GM19193 (cell line): ENCODE data around the gene HILPDA.

Source experiments
- POLR2A ChIP-seq: IDR thresholded peaks from 4 replicates; pipeline ENCODE4 v1.6.1; 2011; ENCODE audit not compliant: insufficient read depth, insufficient read length; ENCODE audit errors: extremely low read depth

The HILPDA gene

DNA sequence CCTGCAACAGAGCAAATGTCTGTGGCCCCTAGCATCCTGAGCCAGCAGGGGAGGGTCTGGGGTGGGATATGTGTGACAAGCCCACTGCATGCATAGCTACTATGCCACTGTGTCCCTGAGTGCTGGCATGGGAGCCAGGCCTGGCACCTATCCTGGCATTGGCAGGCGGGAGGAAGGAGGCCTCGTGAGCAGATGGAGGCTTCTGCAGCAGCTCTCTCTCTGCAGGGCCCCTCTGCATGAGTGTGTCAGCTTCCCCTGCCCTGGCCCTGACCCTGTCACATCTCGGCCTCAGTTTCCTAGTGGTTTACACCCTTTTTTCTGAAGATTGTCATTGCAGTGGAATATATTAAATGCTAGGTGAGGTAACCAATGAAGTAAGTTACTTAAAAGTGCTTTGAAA lies 32.8 kb upstream of the HILPDA start:
- no peak for TF ChIP-seq POLR2A

- TF ChIP-seq POLR2A, result no peak
These were observed 30.9 kb upstream of the HILPDA start for GRCh38 chr7:128424686-128425275.

- no peak for TF ChIP-seq POLR2A
These were observed 29.8 kb upstream of the HILPDA start for GRCh38 chr7:128425850-128426249.

- no peak for TF ChIP-seq POLR2A
These were observed 28.3 kb upstream of the HILPDA start for GRCh38 chr7:128427289-128427891.

GRCh38 chr7:128430207-128430606 lies 25.5 kb upstream of the HILPDA start:
- no peak for TF ChIP-seq POLR2A

DNA sequence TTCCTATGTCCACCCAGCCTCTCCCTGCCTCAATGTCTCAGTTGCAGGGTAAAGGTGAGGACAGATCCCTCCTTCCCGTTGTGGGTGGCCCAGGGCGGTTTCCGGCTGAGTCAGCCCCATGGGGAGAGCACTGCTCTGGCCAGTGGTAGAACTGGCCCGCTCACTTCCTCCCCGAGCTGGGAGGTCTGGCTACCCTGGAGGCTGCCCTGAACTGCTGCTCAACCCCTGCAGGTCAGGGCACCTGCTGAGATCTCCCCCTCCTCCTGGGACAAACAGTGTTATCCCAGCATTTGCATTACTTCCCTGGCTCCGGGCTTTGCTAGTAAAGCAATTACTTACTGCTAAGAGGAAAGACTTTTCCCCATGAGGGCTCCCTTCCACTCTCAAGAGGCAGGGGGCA lies 24.5 kb upstream of the HILPDA start:
- TF ChIP-seq POLR2A, result no peak

DNA sequence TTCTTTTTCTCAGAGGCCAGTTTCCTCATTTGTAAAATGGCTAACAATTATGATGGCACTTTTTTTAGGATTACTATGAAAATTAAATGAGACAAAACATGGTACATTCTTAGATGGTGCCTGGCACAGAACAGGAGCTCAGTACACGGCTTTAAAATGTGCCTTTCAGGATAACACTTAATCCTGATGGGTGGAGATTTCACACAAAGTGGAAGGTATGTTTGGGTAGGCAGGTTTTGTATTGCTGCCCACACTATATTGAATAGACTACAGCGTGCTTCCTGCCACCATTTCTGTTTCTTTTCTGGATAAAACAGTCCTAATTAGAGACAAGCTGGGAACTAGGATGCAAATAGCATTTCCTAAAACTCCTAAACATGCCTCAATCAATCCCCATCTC lies 23.9 kb upstream of the HILPDA start:
- no peak for TF ChIP-seq POLR2A

GRCh38 chr7:128434413-128435326 lies 21.0 kb upstream of the HILPDA start:
- no peak for TF ChIP-seq POLR2A

DNA sequence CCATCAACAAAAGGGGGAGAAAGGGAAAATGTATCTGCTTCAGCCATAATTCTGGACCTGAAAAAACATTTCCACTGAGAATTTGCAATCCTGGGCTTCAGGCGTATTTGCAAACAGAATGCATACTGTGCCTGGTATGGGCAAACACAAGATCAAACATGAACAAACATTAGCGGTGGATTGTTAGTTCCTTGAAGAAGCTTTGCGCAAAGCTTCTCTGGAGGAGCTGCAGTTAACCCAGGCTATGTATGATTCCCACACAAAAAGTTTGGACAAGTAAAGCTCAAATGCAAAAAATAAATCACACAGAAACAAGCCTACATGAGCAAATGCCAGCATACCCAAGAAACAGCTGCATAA lies 20.4 kb upstream of the HILPDA start:
- TF ChIP-seq POLR2A, result no peak

DNA sequence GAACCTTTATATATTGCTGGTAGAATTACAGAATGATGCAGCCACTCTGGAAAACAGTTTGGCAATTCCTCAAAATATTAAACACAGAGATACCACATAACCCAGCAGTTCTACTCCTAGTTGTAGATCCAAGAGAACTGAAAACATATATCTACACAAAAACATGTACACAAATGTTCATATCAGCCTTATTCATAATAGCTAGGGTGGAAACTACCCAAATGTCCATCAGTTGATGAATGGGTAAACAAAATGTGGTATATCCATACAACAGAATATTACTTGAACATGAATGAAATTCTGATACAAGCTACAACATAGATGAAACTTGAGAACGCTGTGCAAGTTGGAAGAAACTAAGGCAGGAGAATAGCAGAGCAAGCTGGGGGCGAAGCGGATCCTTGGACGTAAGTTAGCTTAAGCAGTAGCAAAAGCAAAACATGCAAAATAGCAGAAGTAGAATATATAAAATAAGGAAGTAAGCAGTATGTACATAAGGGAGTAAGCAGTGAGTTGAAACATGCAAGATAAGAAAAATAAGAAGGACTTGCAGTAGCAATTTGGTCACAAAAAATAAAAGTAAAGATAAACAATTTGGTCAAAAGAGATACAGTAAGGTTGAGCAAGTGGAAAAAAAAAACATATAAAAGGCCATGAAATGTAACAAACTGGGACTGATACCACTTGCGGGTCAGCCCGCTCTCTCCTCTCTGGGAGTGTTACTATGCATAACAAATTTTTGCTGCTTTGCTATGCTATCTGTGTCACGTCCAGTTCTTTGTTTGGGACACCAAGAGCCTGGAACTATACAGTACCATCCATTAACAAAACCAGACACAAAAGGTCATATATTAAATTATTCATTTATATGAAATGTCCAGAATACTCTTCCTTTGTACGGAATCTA lies 18.0 kb upstream of the HILPDA start:
- TF ChIP-seq POLR2A, result no peak

GRCh38 chr7:128442356-128442755 lies 13.3 kb upstream of the HILPDA start:
- TF ChIP-seq POLR2A, result no peak

DNA sequence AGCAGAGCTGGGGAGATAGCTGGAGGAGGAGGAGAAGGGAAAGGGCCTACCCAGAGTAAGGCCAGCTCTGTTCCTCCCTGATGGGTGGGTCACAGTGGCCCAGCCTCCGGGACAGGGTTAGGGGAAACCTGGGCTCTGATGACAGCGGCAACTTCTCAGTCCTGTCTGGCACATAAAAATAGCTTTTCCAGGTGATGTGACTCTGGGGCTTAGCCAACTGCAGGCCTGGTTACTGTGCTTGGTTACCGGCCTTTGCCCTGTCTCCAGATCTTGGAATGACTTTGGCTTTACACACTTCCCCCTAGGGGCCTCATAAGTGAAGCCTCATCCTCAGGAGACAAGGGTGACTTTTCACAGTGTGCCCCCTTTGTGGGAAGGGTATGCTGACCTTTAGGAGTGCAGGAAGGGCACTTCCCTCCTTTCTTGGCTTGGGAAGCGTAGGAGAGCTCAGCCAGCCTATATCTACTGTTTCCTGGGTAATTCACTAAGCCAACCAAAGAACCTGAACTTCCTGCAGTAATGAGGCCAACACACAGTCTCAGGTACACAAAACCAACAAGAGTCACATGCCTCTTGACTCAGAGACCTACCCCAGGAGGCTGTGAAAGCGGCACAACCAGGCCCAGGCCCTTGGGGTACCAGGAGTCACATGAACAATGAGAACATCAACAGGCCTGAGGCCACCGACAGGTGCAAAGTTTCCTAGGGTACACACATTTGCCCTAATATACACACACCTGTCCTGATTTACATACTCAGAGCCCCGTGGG lies 11.7 kb upstream of the HILPDA start:
- no peak for TF ChIP-seq POLR2A

GRCh38 chr7:128446306-128446705 lies 9.4 kb upstream of the HILPDA start:
- no peak for TF ChIP-seq POLR2A

DNA sequence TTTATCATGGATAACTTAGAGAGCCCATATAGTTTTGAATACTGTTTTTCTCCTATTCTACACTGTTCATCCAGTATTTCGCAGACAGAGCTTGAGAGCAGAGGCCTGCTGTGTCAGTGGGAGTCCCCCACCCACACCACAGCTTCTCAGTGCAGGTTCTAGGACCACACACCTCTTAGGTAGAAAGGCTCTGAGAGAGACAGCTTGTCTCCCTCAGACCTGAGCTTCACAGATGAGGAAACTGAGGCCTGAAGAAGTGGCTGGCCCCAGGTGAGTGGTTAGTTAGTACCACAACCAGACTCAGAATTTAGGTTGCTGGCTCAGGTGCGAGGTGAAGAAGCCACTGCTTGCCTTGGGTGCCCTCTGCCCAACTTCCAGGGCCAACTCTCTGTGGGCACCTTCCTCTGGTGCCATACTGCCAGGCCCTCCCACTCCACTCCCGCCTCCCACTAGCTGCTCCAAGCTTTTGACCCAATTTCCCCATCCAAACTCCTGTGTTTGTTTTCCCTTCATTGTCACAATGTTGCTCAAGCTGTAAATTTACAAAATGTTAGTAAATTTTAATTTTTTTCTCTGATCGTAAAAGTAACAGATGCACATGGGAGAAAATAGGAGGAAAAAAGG lies 7.6 kb upstream of the HILPDA start:
- TF ChIP-seq POLR2A, result no peak
